Occipital lobe (tissue), 2 donors: ENCODE results near the gene MBNL2. TPM values are rescaled to one million over a fixed set of nuclear protein-coding genes. Genes with fewer than 3 reads are reported as not detected.

Source experiments
- DNase-seq: peaks from one replicate; lab custom pipeline; 2025; lab: John Stamatoyannopoulos, UW
- total RNA-seq: library from RNA; depleted of rRNA; stranded (reverse); fragments of >200 nt; gene quantifications from one replicate; pipeline ENCODE4 v1.2.3, GENCODE V29; 2014

The MBNL2 gene
- total RNA-seq, 1 donor from 2014 or later, result 29.2 TPM

DNA sequence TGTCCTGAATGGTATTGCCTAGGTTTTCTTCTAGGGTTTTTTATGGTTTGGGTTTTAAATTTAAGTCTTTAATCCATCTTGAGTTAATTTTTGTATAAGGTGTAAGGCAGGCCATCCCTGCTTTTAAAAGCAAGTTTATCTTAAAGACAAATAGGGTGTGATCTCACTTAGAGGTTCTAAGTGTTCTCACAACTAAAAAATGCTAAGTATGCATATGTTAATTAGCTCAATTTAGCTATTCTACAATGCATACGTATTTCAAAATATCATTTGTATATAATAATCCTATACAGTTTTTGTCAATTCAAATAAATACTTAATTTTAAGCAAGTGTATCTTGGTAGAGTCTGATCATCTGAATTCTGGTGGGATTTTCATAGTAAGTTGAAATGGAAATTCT lies 50.4 kb downstream of the MBNL2 start:
- no peak for DNase-seq

DNA sequence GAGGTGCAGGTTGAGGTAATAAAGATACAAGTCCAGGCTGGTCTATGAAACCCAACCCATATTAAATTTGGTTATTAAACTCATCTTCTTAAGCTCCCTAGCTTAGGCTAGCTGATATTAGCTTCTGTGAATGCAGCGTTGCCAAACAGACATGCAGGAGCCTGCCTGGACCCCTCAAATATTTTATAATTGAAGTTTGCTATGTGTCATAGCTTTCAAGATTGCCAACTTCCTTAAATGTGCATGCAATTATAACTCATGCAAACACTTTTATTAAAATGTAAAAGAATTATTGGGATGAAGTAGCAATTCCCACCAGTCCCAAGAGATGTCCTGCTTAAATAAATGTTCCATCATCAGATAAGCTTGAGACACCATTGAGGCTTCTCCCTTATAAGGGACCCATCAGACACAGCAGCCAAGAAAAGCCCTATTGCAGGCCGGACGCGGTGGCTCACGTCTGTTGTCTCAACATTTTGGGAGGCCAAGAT lies 51.3 kb downstream of the MBNL2 start:
- DNase-seq, result no peak

DNA sequence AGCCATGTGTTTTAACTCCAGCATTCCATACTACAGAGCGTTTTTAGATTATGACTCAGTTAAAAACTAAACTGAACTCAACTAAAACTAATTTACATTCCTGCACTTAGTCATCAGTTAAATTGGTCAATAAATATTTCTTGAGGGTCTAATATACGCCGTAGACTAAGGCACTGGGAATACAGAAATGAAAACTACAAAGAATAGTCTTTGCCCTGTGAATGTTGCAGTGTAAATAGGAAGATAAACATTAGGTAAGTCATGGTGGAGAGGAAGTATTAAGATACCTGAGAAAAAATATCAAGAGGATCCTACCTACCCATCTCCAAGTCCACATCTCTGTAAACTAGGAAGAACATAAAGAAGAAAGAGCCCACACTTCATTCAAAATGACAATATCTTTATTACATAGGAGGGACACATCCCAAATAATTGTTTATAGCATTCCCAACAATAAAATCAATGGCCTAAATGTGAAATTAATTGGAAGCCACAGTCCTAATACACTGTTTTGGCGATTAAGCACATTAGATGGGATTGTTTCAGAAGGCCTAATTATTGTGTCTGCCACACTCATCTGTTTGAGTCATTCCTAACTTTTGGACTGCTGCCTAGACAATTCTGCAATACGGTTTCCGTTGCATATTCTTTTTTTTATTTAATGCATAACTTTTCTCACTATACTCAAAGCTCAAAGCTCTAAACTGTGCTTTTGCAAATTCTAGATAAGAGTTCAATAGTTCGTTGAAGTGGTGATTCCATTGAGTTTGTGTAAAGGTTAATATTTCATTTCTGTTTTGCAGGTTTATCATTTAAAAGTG lies 52.9 kb downstream of the MBNL2 start:
- DNase-seq, result no peak

DNA sequence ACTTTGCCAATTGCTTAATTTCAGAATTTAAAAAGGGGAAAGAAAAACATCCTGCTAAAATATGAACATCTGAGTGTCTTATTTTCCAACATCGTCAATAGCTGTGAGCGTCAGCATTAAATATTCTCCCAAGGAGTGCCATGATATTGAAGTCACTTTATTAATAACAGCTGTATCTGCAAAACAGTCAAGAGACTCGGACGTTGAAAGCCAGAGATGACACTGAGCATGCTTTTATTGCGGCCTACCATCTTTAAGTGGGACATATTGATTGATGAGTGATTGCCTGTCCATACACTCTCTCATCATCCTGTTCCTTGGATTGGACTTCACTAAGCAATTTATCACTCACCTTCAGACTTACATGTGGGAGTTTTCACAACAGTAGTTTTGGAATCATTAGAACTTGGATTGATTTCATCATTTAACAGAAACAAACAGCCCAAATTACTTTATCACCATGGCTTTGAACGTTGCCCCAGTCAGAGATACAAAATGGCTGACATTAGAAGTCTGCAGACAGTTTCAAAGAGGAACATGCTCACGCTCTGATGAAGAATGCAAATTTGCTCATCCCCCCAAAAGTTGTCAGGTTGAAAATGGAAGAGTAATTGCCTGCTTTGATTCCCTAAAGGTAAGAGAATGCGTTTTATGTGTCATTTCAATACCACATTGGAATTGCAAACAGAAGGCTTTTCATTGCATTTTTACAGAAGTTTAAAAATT lies 53.8 kb downstream of the MBNL2 start:
- no peak for DNase-seq

DNA sequence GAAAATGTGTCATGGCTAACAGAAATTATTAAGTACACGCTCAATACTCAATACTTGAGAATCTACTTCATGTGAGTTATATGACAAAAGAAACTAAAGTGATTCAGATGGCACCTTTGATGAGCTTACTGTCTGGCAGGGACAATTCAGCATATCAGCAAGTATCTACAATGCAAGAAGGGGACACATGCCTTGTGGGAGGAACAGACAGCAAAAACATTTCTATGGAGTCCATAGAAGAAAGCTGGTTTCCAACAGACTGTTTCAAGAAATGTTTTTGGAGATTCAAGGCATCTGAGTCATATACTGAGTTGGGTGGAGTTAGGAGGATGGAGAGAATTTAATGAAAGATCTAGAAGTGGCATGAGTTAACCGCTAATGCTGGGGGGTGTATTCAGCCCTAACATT lies 54.7 kb downstream of the MBNL2 start:
- no peak for DNase-seq

DNA sequence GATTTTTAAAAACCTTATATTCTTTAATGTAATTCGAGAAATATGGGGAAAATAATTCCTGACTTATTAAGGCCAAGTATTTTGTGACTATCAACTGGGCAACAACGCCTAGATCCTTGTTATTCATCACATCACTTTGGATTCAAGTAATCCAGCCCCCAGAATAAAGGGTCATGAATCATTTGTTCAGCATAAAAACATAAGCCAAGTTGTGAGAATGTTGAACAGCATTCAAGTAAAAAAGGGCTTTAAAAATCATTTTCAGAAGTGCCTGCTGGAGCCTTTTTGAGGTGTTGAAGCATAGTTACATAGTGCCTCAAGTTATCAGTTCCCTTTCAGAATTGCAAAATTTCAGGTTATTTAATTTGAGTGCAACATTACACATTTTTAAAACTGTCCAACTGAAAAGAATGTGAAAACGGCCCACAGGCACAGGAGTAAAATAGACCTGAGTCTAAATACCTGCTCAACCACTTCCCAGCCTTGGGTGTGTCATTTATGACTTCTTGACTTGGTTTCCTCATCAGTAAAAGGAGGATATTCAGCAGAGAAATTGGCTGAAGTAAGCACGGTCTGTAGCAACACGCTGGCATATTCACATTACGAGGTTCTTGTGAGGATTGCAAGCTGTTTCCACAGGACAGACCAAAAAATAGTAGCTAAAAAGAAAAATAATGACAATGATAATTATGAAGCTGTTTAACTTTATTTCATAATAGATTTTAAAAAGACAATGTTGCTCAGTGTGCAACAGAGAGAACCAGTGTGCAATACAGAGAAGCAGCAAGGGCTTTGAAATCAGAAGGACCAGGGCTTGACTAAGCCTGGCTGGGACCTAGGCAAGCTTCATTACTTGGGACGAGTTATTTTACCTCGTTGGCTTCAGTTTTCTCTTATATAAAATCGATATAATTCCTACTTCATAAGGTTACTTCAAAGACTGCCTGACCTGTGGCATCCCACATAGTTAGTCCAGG lies 56.6 kb downstream of the MBNL2 start:
- no peak for DNase-seq

DNA sequence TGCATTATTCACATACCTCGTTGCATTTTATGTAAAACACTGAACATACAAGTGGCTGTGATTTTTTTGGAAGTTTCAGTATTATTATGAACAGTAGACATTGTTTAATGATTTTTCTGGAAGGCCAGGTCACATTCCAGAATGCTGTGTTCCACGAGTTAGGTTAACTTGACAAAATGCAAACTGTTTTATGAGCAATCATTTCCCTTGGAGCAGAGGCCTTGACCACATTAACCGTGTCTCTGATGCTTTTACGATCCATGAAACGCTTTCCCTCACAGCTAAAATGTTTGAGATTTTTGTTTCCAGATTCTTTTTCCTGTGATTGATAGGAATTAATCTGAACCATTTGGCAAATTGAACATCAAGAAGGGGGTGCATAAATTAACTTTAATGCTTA lies 57.8 kb downstream of the MBNL2 start:
- DNase-seq, result no peak

DNA sequence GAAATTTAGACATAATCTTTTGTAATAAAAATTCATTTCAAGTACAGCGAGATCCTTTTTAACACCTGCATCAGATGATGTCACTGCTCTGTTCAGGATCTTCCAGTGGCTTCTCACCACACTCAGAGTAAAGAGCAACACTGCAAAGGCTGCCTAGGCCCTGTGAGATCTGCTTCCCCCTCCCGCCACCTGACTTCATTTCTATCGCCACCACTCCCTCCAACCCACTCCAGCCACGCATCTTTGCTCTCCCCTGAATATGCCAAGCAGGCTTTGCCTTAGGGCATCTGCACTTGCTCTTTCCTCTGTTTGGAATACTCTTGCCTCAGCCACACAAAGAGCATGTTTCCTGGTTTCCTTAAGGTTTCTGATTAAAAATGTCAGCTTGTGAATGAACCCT lies 58.3 kb downstream of the MBNL2 start:
- no peak for DNase-seq

DNA sequence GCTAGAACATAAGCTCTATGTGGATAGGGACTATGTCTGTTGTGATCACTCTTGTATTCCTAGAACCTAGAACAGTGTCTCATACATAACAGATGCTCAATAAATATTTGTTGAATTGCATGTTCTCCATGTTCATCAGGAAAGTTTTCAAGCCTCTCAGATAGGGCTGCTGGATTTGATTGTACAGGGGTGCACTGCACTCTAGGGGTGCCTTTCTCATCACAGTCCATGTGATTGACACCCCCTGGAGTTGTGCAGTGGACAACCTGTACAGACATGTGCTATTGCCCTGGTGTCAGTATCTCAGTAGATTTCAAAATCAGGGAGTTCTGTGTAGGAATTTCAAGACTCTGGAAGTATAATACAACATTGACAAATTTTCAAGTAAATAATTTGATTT lies 58.9 kb downstream of the MBNL2 start:
- no peak for DNase-seq

DNA sequence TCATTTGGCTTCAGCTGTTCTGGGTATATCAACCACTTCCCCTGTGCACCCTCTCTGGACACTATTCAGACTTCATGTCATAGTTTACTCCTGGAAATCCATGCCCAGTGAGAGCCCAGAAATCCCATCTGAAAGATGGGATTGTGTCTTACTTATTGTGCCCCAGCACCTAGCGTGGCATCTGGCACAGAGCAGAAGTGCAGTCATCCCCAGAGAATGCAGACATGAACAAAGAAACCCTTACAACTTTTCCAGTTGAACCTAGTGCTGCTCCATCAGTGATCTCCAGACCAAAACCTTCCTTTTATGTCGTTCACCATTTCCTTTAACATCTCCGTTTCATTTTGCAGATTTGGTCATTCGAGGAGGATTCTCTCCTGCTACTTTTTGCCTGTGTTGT lies 60.6 kb downstream of the MBNL2 start:
- DNase-seq, result no peak

DNA sequence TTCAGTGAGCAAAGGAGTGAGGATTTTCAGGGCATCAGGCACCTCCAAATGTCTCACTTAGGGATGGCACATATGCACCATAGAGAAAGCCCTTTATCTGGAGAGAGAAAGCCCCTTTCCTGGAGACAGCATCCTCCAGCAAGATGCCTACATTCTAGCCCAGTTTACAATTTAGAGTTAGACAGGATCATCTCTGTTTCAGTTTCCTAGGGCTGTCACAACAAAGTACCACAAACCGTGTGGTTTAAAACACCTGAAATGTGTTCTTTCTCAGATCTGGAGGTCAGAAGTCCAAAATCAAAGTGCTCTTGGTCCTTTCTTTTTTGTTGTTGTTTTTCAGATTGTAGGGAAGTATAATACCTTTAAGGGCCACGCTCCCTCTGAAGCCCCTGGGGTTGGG lies 61.8 kb downstream of the MBNL2 start:
- no peak for DNase-seq

DNA sequence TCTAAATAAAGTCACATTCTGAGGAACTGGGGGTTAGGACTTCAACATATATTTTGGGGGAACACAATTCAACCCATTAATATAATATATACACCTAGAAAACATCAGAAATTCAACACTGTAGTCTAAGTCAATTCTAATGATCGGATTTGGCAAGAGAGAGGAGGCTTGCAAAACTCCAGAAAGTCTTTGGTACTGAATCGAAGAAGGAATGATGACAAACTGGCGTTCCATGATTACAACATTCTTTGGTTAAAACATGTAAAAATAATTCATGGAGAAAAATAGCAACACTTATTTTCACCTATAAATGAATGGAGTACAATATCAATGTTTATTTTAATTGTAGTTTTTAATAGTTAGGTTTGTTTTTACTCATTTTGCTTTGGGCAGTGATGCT lies 62.4 kb downstream of the MBNL2 start:
- no peak for DNase-seq

DNA sequence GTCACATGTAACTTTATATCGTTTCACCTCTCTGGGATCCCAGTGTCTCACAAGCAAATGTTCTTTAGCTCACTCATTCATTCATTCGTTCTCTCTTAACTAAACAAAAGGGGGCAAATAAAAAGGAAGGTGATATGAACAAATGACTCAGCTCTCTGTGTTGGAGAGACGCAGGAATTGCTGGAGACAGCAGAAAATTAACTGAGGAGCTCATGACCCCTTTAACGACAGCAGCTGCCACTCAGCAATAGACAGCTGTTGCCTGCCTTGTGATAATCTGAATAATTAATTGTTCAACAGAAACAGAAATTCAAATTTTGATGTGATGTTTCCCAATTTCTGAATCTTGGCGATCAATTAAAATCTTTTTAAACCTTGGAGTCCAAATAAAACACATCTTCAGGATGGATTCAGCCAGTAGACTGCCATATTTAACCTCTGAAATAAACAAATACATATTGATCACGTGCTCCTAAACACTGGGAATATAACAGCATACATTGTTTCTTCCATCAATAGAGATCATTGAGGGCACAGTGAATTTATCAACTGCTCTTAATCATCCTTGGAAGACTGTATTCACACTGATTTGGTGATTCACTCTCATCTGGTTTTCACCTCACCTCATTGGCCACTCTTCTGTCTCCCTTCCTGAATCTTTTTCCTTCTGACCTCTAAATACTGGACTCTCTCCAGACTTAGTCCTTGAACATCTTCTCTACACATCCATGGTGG lies 63.3 kb downstream of the MBNL2 start:
- no peak for DNase-seq

DNA sequence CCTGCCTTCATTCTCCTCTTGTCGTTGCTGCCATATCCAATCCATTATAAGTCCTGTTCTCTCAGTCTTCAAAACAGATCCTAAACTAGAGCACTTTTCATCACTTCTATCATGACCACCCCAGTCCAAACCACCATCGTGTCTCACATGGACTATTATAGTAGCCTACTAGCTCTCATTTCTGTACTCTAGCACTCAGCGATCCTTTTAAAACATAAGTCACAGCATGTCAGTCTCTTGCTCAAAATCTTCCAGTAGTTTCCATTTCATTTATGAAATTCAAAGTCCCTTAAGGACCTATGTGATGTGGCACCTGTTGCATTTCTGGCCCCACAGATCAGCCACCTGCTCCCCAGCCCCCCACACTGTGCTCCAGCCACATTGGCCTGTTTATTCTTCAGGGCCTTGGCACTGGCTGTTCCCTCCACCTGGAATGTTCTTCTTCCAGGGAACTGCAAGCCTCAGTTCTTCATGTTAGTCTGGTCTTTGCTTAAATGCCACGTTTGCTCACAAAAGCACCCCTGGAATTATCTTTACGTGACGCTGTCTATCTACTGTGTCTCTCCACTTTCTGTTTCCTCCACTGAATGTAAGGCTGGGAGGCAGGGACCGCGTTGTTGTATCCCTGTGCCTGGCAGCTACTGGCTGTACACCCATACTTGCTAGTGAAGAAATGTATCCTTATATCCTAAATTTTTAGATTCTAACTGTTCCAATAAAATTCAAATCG lies 64.3 kb downstream of the MBNL2 start:
- no peak for DNase-seq

DNA sequence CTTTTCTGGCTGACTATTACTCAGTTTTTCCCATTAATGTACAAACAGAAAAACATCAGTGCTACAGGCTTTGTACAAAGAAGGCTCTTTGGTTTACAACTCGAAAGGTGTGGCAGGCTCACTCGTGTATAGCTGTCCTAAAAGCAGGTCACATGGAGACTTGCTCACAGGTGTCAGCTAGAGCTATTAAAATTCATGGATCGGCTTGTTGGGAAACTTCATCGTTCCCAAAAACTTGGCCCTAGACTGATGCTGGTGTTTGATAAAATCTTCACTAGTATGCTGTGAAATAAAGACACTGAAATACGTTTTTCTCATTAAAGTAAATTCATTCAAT lies 64.9 kb downstream of the MBNL2 start:
- no peak for DNase-seq

DNA sequence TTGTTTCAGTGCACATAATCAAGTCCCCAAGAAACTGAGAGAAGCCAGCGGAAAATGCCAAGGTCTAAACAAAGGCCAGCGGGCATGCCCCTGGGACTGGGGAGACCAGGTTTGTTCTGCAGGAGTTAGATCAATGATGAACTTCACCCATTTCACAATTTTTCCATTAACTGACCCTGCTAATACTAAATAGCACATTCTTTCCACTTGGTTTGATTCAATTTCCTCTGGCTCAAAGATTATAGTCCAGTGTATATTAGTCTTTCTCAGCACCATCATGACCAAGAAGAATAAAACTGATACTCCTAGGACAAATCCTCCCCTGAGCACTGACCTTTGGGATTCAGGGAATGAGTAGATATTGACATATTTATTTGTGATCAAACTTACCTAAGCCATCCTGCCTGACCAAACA lies 66.4 kb downstream of the MBNL2 start:
- DNase-seq, result no peak

DNA sequence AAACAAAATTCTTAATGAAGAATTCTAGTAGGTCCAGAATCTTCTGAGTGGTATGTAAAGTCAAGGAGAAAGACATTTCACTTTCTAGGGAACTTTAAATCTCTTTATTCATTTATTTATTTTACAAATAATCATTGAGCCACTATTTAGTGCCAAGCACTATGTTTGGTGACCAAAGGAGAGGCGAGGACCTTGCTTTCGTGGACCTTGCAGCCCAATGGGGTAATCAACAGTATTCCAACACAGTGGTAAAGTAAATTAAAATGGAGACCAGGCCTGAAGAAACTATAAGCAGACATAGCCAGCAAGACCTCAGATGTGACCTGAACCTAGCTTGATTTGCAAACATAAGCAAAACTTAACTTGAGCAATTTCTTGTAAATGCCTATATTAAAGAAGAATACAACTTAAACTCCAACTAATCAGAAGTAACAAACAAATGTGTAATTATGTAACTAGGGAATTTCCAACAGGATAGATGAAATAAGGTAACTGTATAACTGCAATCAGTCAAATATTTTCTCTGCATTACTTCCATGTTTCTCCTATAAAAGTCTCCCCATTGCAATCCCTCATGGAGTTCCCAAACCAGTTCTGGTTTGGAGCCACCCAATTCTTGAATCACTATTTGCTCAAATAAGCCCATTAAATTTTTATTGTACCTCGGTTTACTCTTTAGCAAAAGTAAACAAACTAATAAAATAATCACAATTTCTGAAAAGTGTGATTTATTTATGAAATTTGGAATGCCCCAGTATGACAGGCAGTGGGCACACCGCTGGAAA lies 67.6 kb downstream of the MBNL2 start:
- no peak for DNase-seq

DNA sequence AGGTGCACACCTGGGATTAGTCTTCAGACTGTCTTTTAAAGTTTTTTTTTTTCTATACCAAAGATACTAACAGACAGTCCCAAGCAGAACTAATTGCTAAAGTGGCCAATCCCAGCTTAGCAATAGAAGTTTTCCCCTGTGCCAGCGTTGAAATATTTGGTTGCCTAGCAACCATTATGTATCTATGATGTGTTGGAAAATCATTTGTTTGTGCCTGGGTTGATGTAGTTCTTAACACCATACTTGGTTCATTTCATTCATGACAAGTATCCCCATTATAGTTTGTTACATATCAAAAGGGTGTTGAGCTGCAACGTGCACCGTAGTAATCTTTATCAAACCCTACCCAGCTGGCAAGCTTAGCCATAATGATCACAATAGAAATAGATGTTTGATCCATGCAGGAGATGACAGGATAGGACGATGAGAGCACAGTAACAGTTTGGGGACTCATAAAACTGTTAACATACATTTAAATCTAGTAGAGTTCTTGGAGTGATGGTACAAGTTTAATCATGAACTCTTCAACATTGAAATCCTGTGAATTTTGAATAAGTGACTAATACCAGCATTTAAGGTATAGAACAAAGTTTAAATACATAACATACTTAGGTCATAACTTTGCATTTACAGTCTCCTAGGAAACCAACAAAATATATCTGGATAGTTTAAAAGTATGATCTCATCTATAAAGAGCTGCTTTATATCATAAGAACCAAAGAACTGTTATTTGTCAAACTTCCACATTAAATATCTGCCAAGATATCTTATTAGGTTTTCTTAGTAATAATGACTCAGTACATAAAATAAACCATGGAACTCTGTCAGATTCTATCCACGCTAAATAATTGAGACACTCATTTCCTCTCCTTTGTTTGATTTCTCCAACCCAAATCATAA lies 73.4 kb downstream of the MBNL2 start:
- DNase-seq, result no peak

DNA sequence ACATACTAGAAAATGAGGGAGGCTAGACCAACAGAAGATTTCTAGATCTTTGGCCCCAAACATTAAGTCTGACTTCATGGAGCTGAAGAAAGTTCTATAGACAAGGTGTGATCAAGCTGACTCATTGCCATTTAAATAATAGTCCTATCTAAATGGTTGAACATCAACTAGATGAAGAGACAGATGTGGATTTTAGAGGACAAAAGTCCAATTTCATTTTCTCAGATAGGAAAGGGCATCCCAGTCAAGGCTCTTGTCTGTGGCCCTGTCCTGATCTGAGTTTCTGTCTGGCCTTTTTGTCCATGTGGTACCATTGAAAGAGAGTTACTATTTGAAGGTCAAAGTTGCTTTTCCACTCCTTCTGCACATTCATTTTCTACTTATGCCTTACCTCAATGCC lies 74.6 kb downstream of the MBNL2 start:
- no peak for DNase-seq
